ENCODE measurements around the gene SPON1.

SPON1 gene

DNA sequence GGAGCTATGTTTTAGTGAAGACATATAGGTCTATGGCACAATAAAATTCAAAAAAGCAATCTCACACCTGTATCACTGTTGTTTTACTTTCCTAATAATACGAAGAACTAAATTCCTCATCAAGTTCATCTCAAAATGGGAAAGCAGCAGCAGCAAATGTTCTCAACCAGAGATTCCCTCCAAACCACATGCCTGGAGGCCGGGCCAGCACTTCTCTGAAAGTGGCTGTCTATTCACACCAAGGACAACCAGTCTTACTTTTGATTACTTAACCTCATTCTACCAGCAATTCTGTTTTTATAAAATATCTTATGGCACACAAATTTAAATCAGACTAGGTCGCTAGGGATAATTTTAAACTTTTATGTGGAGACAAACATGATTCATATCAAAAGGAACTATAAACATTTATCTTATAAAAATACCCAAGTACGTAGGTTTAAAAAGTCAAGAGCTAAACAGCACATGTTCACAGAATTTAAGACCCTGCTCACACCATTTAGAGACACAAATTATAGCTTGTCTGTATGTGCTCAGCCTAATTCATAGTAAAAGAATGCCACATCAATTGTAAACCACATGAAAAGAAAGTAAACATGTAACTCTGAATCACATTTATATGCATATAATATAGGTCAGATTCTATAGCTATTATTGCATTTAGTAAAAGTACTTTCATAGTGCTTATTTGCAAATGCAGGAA, 350.4 kb downstream of the SPON1 start:
- Histone ChIP-seq H3K4me1 (ENCODE audit: control insufficient read depth in 5 of 5, insufficient read depth in 5 of 5, low read length in 5 of 5) (peaks cover 0 to 34% (median 26%) of the 10 kb centered on the region in 5 donors), H3K9me3 (ENCODE audit: control insufficient read depth in 5 of 5, low read length in 5 of 5) (no peaks in the 10 kb centered on the region), H3K27me3 (ENCODE audit: control insufficient read depth in 5 of 5, insufficient read depth in 4 of 5, low read length in 5 of 5) (no peaks in the 10 kb centered on the region), H3K9ac (ENCODE audit: low read length in 5 of 5) (no peak overlapping the region), H3K27ac (ENCODE audit: low read depth, low read length) (no peak overlapping the region), H3K36me3 (ENCODE audit: control insufficient read depth in 5 of 5, insufficient read depth in 5 of 5, low read length in 5 of 5) (no peaks in the 10 kb centered on the region), H3K4me3 (ENCODE audit: low read depth in 1 of 5, low read length in 5 of 5) (no peak overlapping the region)

DNA sequence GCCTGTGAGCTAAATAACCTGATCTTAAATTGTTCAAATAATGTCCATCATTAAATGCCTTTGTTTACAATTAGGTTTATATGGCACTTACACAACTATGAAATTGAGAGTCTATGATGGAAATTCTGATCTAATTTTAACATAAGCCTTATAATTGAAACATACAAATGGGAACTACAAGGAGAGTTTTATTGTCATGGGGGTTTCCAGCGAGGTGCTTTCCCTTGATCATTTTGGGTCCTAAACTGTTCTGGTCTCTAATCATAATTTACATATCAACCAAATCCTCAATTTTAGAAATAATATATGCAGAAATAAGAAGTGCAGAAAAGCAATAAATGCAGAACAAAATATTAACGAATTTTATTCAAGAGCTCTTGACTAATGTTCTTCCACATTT, 351.6 kb downstream of the SPON1 start:
- Histone ChIP-seq H3K27me3 (ENCODE audit: control insufficient read depth in 5 of 5, insufficient read depth in 4 of 5, low read length in 5 of 5) (no peaks in the 10 kb centered on the region), H3K9ac (ENCODE audit: low read length in 5 of 5) (no peak overlapping the region), H3K9me3 (ENCODE audit: control insufficient read depth in 5 of 5, low read length in 5 of 5) (no peaks in the 10 kb centered on the region), H3K36me3 (ENCODE audit: control insufficient read depth in 5 of 5, insufficient read depth in 5 of 5, low read length in 5 of 5) (no peaks in the 10 kb centered on the region), H3K4me1 (ENCODE audit: control insufficient read depth in 5 of 5, insufficient read depth in 5 of 5, low read length in 5 of 5) (peaks cover 0 to 23% (median 15%) of the 10 kb centered on the region in 5 donors), H3K4me3 (ENCODE audit: low read depth in 1 of 5, low read length in 5 of 5) (no peak overlapping the region), H3K27ac (ENCODE audit: low read depth, low read length) (no peak overlapping the region)

DNA sequence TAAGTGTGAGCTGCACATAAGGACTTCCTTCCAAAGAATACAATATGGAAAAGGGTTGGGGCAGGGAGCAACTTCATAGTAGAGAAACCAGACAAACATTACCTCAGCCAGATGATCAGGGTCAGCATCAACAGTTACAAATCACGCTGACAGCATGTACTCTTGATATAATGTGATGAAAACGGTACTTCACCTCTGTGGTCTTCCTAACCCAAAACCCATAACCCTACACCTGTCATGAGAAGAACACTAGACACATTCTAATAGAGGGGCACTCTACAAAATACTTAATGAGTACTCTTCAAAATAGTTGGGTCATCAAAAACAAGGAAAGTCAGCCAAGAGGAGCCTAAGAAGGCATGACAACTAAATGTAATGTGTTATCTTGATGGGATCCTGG, 352.6 kb downstream of the SPON1 start:
- Histone ChIP-seq H3K36me3 (ENCODE audit: control insufficient read depth in 5 of 5, insufficient read depth in 5 of 5, low read length in 5 of 5) (no peaks in the 10 kb centered on the region), H3K9ac (ENCODE audit: low read length in 5 of 5) (no peak overlapping the region), H3K27ac (ENCODE audit: low read depth, low read length) (no peak overlapping the region), H3K27me3 (ENCODE audit: control insufficient read depth in 5 of 5, insufficient read depth in 4 of 5, low read length in 5 of 5) (no peaks in the 10 kb centered on the region), H3K4me1 (ENCODE audit: control insufficient read depth in 5 of 5, insufficient read depth in 5 of 5, low read length in 5 of 5) (peaks cover 0 to 13% (median 5%) of the 10 kb centered on the region in 5 donors), H3K4me3 (ENCODE audit: low read depth in 1 of 5, low read length in 5 of 5) (no peak overlapping the region), H3K9me3 (ENCODE audit: control insufficient read depth in 5 of 5, low read length in 5 of 5) (no peaks in the 10 kb centered on the region)

Measured in subcutaneous abdominal adipose tissue (tissue), 5 donors.